HFF-Myc (cell line): ENCODE data around the gene MACF1.

ENCODE experiments used
- DNase-seq: peaks from one replicate; pipeline ENCODE4 v3.0.0-alpha.2; 2011; ENCODE audit warnings: low read depth; ENCODE audit errors: extremely low read depth
- H3K4me3 ChIP-seq: replicated peaks from 2 replicates; pipeline ENCODE4 v1.5.1; 2011; ENCODE audit warnings: low read depth, mild to moderate bottlenecking, control low read depth, low read length
- TF ChIP-seq, protein P1 (sequence below): IDR thresholded peaks from 2 replicates; pipeline ENCODE4 v1.5.1; 2012; ENCODE audit warnings: mild to moderate bottlenecking, low read depth, low read length, control low read depth; ENCODE audit errors: missing control alignments

The MACF1 gene

DNA sequence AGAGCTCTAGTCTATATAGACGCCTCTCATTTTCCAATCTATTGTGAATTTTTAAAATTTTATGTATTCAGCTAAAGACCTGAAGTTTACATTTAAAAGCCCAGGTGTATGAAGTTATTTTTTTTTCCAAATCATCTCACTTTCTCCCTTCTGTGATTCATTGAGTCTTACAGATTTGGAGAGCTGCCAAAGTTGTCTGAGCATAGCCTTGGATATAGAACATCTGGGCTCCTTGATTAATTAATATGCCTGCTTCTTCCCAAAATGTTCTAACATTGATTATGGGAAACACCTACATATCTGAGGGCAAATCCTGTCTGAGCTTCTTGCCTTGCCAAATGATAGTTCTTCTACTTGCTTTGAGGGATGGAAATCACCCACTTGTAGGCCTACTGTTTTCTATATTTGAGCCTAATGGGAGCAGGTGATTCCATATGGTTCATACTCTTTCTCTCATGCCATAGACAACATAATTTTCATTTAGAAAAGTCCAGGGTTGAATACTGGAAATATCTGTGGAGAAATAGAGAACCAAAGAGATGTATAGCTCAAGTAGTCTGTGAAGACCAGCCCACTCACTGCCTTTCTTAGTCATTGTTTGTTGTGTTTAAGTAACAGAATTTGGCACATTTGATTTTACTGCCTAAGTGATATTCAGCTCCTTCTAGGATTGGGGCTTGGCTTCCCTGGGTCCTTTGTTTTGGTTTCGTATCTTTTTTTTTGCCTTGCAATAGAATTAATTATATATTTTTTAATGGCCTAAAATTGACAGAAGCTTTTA is 46.2 kb downstream of the MACF1 start:
- no peak overlapping the region for H3K4me3 ChIP-seq
- TF ChIP-seq, protein P1, sequence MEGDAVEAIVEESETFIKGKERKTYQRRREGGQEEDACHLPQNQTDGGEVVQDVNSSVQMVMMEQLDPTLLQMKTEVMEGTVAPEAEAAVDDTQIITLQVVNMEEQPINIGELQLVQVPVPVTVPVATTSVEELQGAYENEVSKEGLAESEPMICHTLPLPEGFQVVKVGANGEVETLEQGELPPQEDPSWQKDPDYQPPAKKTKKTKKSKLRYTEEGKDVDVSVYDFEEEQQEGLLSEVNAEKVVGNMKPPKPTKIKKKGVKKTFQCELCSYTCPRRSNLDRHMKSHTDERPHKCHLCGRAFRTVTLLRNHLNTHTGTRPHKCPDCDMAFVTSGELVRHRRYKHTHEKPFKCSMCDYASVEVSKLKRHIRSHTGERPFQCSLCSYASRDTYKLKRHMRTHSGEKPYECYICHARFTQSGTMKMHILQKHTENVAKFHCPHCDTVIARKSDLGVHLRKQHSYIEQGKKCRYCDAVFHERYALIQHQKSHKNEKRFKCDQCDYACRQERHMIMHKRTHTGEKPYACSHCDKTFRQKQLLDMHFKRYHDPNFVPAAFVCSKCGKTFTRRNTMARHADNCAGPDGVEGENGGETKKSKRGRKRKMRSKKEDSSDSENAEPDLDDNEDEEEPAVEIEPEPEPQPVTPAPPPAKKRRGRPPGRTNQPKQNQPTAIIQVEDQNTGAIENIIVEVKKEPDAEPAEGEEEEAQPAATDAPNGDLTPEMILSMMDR, result no peak
- no peak for DNase-seq

DNA sequence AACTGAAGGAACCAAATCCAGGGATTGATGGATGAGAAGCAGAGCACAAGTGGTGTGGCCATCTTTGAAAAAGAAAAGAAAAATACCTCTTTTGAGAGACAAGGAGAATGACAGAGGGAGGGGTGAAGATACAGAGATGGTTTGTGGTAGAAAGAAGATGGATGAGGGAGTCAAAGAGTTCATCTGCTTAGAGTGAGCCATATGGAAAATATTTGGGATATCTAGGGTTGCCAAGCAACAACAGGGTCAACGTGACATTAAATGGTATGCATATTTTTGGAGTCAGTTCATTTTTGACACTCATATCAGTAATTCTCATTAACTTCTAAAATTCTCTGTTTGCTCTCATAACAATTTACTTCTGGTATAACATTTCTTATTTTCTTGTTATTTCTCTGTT is 50.7 kb downstream of the MACF1 start:
- no peak overlapping the region for H3K4me3 ChIP-seq
- TF ChIP-seq, protein P1, result no peak
- DNase-seq, result no peak

DNA sequence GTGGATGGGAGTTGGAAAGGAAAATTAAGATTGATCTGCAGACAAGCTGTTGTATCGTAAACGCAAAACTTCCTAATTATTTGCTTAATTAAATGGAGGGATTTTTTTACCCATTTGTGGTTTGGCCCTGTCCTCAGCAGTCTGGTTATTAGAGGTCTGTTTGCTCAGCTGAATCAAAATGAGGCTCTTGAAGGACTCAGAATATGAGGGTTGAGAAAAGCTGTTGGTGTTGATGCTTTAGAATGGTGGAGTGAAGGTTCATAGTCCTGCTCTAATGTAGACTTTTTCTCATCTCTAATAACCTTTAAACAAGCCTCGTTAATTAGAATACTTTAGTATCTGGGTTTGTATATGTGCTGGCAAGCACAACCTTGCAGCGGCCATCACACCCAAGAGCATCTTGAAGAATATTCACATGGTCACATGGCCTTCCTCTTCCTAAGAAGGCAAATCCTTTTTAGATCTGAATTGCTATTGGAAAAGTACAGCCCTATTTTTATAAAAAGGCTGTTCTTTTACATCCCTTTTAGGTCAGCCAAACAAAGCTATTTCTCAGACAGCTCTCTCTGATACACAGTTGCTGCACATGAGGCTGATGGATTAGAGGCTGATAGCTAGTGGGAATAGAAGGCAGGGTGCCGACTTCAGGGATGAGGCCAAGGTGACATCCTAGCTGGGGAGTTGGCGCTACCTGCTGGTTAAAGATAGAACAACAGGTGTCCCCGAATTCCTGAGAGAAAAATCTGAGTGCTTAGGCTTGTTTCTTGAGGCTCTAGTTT is 53.8 kb downstream of the MACF1 start:
- TF ChIP-seq, protein P1, result peak; percentile 80
- no peak for DNase-seq
- H3K4me3 ChIP-seq, result no peak overlapping the region

DNA sequence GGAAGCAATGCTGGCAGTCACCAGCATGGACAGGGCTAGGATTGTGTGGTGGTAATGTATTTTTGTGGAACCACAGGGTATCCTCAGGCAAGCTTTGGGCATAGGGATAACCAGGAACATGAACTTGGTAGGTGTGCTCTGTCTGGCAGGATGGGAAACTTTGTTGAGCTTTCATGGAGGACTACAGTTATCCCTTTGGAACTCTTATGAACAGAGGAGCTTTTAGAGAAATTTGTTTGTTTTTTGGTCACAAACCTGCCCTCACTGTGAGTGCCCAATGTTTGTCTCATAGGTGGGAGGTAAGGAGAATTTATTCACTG is 54.4 kb downstream of the MACF1 start:
- H3K4me3 ChIP-seq, result no peak overlapping the region
- DNase-seq, result no peak
- TF ChIP-seq, protein P1, result no peak

DNA sequence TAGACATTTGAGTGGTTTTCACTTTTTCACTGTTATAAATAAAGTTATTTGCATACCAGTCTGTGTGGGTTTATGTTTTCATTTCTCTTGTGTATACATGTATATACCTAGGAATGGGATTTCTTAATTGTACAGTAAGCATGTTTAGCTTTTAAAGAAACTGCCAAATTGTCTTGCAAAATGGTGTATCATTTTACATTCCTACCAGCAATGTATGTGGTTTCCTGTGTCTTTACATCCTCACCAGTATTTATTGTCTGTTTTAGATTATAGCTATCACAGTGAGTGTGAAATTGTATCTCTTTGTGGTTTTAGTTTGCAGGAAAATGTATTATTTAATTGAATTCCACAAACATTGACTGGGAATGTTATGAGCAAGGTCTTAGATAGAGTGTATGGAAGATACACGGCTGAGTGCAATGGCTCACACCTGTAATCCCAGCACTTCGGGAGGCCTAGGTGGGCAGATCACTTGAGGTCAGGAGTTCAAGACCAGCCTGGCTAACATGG is 57.3 kb downstream of the MACF1 start:
- H3K4me3 ChIP-seq, result no peak overlapping the region
- TF ChIP-seq, protein P1, result no peak
- DNase-seq, result no peak

DNA sequence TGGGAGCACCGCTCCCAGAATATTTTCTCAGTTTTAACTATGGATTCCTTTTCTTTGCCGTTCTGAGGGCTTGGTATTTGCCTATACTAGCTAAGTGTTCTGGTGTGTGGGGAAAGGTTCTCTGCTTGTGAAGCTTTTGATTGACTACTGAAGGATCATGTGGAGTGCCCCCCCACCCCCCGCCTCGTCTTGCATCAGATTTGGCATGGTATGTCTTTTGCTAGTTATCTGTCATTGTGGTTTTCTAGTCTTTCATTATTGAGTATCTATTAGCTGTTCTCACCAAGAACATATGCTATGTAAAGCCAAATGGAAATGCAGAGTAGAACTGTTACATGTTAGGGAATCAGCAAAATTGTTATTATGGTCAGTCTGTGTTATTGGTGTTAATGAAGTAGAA is 58.3 kb downstream of the MACF1 start:
- TF ChIP-seq, protein P1, result no peak
- no peak overlapping the region for H3K4me3 ChIP-seq
- DNase-seq, result no peak
